ENCODE results near the gene ACBD6.

- TF ChIP-seq POLR2A (IDR thresholded peaks at IDR 0.05; ENCODE audit: low read depth): no peak
- no peak for TF ChIP-seq CTCF (IDR thresholded peaks at IDR 0.05)
- no peak for TF ChIP-seq EP300 (IDR thresholded peaks at IDR 0.05)
- TF ChIP-seq POLR2AphosphoS5 (IDR thresholded peaks at IDR 0.05): no peak
These were observed 34.5 kb upstream of the ACBD6 start for GRCh38 chr1:180536821-180537372.
